Renal cortex interstitium (tissue), 11 donors: ENCODE results near the gene PLXNA1. TPM values are rescaled to one million over a fixed set of nuclear protein-coding genes. Genes with fewer than 3 reads are reported as not detected.

Source experiments
- DNase-seq, 11 donors: peaks; one replicate each; pipeline ENCODE4 v3.0.0-alpha.2; 2013; ENCODE audit warnings: low read depth in 9 of 11, low spot score in 4 of 11; ENCODE audit errors: extremely low read depth in 1 of 11
- polyA plus RNA-seq, 3 donors: library from polyadenylated mRNA; unstranded; fragments of 120-200 nt; gene quantifications; one replicate each; pipeline ENCODE4 v1.2.1, GENCODE V29; 2013; ENCODE audit not compliant: insufficient read length in 3 of 3

The PLXNA1 gene
- polyA plus RNA-seq, 3 donors = 28.7 to 33.7 (median 31.4) TPM

- DNase-seq = no peak
Observed at GRCh38 chr3:126979046-126979628, 3.8 kb upstream of the PLXNA1 start.

GRCh38 chr3:126980266-126980811 lies 2.6 kb upstream of the PLXNA1 start:
- no peak for DNase-seq

GRCh38 chr3:126982126-126982470 lies 817 bp upstream of the PLXNA1 start:
- no peak for DNase-seq

GRCh38 chr3:126983276-126983652 lies 349 bp downstream of the PLXNA1 start:
- DNase-seq = no peak

- peak in 4 of 11 donors; percentile 46 to 48 (median 46) for DNase-seq
Observed at GRCh38 chr3:126983653-126984390, 907 bp downstream of the PLXNA1 start.

- no peak for DNase-seq
Observed at GRCh38 chr3:126984391-126985131, 1.6 kb downstream of the PLXNA1 start.

- DNase-seq = no peak
Observed at GRCh38 chr3:126985132-126985985, 2.4 kb downstream of the PLXNA1 start.

- DNase-seq = no peak
Observed at GRCh38 chr3:126986001-126986400, 3.1 kb downstream of the PLXNA1 start.

GRCh38 chr3:126987129-126987528 lies 4.2 kb downstream of the PLXNA1 start:
- DNase-seq = no peak

- no peak for DNase-seq
Observed at GRCh38 chr3:126987596-126987995, 4.7 kb downstream of the PLXNA1 start.

- DNase-seq = no peak
Observed at GRCh38 chr3:126988451-126989021, 5.6 kb downstream of the PLXNA1 start.

GRCh38 chr3:126989316-126990023 lies 6.6 kb downstream of the PLXNA1 start:
- no peak for DNase-seq

- no peak for DNase-seq
Observed at GRCh38 chr3:126990024-126990700, 7.2 kb downstream of the PLXNA1 start.

GRCh38 chr3:126990890-126991289 lies 8.0 kb downstream of the PLXNA1 start:
- no peak for DNase-seq

GRCh38 chr3:126991366-126992200 lies 8.7 kb downstream of the PLXNA1 start:
- no peak for DNase-seq

GRCh38 chr3:126992216-126992615 lies 9.3 kb downstream of the PLXNA1 start:
- no peak for DNase-seq

GRCh38 chr3:126992776-126993175 lies 9.9 kb downstream of the PLXNA1 start:
- no peak for DNase-seq
